Stimulated activated CD8-positive, alpha-beta memory T cell treated with anti-CD3 and anti-CD28 coated beads, Interleukin-4, amount 100 ng/mL, for 48 hours (primary cell): ENCODE results near the gene FOXP2.

Source experiments
- DNase-seq: peaks from one replicate; pipeline ENCODE4 v3.0.0-alpha.2; 2020

The FOXP2 gene

DNA sequence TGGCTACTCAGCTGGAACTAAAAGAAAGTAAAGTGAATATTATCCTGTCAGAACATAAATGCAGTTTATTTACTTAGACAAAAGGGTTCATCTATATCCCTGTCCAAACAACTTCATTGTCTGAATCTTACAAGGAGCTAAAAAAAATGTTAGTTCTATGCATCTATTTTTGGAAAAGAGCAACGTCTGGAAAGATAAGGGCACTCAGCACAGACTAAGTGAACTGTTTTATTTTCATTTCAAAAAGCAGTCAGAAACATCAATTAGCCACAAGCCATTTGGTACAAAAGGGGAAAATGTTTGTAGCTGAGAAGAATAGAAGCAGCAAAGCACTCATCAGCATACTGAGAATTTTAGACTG is 245.5 kb downstream of the FOXP2 start:
- no peak for DNase-seq

DNA sequence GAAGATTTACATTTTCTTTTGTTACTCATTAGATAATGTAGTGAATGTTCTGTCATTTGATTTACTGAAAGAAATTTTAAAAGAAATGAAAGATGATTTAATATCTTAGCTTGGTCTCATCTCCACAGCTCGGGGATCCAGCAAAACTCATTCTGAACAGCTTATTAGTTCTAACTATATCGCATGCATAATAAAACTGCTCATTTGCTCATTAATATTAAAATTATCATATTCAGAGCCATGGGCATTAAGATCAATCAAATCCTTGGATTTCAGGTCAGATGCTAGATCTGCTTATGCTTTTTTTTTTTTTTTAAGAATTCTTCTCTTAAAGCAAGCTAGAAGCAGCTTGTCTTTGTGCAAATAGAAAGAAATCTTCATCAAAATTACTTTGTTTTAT is 246.1 kb downstream of the FOXP2 start:
- no peak for DNase-seq

DNA sequence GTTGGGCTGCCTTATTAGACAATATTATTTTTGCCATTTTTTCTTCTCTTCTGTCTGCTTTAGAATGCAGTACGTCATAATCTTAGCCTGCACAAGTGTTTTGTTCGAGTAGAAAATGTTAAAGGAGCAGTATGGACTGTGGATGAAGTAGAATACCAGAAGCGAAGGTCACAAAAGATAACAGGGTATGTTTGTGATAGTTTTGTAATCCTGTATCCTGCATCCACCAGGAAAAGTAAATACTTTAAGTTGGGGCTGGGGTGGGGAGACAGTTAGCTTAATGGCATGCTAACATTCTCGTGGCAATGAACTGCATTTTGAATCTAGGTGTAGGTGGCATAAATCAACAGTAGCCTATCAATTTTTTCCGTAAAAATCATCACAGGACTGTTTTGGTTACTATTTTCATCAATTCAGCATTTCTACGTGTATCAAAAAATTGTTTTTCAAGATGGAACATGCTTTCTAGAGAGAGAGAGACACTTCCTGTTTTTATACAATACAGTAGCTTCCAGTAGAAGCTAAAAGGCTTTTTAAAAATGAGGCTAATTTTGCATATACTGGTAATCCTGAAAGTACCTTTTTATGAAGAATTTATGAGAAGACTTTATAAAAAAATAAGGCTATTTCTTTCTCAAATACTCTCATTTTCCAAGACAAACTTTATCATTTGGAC is 247.5 kb downstream of the FOXP2 start:
- no peak for DNase-seq

DNA sequence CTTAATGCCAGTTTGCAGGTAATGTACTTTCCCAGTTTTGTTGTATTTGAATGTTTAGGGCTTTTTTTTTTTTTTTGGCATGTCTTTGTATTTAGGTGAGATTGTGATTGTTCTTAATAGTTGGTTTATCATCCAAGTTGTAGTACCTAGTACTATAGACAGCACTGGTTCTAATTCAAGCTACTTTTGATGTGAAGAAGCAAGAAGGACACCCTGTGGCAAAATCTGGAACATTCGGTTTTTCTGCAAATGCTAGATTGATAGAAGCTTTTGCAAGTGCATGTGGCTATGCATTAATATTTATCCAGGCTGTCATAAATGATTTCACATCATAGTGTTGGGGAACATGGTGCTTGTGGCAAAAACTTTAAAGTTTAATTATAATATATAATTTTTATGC is 248.9 kb downstream of the FOXP2 start:
- no peak for DNase-seq

DNA sequence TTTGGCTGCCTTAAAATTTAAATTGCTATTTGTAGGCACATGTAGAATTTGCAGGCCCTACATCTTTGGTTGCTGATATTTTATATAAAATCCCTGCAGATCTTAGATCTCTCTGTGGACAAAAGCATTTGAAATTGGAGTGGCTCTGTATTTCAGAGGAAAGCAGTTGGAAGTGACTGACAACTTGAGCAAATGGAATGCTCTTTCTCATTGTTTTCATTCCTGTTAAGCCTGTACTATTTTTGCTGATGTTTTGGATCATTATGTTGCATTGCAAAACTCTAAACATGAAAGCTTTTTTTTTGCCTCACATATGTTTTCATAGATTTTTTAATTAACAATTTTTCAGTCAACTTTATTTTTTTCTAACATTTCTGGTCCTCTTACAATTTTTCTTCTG is 256.1 kb downstream of the FOXP2 start:
- no peak for DNase-seq

DNA sequence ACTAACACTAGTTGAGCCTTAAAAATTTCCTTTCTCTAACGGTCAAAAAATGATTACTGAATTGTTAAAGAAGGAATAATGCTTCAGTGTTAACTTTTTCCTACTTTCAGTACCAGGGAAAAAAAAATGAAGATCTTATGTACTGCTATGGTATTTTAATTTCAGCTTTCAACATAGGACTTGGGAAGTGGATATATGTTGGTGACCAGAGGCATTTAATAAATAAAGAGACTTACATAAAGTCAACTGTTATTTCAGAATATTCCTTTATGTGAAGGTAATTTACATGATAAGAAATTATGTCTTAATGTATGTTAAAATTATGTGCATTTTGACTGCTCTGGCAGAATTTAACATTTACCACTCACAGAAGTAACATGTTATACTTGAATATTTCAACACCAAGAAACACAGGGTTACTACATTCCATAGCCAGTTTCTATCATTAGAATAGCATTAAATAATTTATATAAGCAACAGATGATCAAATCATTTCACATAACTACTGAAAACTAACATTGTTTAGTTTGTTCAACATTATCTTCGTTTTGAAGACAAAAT is 257.0 kb downstream of the FOXP2 start:
- no peak for DNase-seq

DNA sequence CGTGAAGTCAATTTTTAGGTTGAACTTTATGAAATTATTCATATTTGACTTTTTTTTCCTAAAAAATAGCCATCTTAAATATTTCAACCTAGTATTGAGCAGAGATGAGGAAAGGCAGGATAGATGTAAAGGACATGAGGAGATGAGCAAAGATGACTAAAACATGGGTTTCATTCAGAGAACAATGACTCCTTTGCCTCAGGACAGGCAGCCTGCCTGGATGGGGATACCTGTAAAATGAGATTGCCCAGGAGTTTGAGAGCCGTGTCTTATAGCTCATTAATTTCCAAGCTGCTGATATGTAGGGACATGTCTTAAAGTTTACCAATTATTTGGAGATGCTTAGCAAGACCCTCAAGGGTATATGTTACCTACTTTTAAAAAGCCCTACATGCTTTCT is 263.5 kb downstream of the FOXP2 start:
- no peak for DNase-seq

DNA sequence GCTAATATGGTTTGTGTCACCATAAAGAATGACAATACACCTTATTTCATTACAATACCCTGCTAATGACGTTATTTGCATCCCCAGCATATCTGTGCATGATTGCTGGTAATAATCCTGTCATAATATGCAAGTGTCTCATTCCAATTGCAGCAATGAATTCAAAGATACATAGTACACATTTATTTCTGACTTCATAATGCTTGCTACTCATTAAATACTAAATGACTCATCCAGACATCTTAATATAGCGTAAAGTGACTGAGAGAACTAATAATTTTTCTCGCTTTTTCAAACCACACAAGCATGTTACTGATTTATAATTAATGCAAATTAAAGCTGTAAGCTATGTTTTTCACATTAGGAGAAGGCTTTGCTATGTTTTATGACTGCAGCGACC is 272.6 kb downstream of the FOXP2 start:
- DNase-seq = no peak

DNA sequence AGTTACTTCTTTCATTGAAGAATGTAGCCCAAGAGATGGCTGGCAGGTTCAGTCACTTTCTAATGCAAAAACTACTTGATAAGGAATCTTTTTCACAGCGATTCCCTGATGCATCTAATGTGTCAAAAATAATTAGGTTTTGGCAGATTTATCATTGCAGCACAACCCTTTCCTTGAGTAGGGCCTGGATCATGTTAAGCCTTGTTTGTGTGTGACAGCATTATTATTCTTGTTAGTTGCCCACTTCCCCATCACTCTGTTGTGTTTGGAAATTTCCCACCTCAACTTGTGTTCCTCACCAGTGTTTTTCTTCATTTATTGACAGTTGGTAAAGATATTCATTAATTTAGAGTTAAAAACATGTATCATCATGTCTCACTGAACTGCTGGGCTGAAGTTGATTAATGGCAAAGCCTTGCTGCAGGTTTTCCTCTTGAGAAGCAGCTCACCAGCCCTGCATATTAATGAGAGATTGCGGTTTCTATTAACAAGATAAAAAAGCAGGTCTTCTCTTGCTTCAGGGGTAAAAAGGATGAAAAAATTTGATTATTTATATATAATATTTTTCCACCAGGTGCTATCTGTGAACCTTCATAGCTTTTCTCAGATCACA is 273.9 kb downstream of the FOXP2 start:
- no peak for DNase-seq

DNA sequence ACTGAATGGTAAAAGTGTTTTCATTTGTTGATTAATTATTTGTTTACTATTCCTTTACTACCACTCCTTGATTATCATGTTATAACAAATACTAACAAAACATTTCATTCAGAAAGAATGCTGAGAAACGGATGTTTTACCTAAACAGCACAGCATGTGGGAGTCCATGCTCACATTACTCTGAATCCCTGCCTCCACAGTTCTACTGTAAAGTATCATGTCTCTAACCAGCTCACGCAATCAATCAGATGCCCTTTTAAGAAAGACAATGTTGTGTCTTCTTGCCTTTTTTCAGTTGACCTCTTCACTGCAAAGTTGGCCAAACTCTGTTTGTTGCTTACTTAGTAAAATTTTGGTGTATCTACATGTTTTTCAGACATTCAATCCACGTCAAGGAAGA is 274.8 kb downstream of the FOXP2 start:
- no peak for DNase-seq

DNA sequence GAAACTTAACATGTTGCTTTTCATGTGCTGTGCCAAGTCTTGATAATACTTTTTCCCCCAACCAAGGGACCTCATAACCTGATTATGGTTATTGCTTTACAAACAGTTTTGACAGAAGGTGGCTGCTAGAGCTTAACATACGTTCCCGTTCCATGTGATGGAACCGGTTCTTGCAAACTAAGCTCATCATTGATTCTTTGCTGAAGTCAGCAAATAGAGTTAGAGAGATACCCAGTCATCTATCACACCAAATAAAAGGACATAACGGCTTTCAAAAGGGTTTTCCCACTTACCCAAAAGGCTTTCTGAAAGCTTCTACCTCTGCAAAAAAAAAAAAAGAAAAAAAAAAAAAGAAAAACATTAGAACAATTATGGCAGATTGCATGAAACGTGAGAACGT is 277.0 kb downstream of the FOXP2 start:
- no peak for DNase-seq

DNA sequence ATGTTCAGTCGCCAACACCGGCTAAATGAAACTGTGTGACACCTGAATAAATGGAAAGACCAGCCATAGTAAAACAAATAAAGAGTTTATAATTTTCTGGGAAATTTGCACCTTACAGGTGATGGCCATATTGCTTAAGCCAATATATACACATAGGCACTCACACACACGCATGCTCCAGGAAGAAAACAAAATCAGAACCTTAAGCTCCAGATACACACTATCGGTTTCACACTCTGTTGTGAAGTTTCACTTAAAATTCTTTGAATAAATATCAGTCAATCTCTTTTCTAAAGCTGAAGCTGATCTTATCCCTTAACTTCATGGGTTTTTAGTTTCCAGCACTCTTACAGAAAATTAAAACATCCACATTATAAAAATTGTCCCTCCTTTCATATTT is 280.6 kb downstream of the FOXP2 start:
- no peak for DNase-seq

DNA sequence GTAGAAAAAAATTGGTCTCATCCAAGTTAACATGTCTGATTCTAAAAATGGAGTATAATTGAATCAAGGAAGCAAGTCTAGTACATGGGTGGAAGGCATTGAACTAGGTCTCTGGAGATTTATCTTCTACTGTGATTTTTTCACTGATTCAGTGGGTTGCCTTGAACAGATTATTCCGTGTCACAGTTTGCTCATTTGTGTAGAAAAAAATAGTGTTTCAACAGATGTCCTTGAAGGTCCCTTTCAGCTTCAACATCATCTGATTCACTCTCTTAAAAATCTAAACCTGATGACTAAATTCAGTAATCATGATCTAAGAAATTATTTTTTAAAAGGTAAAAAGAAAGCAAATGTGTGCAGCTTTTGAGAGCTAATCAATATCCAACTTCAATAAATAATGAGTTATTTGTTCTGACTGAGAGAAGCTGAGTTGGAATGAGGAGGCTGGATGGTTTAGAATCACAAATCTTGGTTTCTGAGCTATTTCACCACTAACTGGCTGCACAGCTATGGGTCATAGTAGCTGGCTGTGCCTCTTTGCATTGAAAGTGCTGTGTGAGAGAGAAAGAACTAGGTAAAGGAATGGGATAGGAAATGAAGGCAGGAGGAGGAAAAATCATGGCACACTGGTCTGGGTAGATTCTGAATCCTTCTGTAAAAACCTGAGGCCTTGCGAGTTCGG is 285.8 kb downstream of the FOXP2 start:
- DNase-seq = no peak

DNA sequence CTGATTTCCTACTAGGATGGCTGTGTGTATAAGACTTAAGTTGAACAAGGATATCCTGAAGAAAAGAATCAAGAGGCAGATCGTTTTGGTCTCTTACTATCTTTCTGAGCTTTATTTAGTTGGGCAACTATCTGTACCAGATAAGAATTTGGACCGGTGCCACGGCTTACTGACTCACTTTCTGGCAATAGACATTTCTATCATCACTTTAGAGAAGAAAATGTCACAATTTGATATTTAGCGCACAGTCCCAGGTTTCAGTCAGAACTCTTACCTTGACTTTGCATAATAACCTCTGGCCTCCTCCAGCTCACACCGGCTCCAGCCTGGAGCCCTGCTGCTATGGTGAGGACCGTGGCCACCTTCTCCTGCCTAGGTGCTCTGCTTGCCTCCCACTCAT is 289.1 kb downstream of the FOXP2 start:
- no peak for DNase-seq

DNA sequence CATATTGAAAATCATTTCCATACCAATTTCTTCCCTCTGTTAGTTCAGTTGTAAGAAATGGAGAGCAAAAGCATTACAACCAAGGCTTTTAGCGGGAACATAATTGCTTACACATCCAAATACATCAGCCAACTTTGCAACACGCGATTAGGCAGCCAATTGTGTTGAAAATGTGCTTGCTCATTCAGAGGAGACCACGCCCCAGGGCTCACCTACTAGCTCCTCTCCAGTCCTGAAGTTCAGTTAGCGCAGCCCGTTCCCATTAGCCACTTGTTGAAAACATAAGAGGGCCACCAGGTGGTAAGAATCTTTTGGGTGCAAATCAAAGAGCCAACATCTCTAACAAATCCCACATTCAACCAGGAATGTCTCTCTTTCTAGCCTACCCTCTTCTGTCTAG is 294.0 kb downstream of the FOXP2 start:
- DNase-seq = no peak

DNA sequence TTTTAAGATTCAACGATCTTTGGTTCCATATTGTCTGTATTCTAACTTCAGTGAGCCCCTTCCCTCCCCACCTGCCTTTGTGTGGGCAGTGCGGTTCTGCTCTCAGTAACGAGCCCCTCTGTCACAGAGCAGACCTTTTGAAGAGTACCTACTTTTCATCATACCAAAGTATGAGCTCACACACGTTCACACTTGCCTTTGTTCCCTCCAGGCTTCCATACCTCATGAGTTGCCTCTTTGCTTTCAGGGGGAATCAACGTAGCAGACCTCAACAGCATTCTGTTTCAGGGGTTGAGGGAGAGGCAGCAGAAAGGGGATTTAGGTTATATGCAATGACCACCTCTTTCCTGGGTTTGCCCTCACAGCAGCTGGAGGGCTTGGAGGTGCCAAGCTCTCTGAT is 295.9 kb downstream of the FOXP2 start:
- DNase-seq = no peak

DNA sequence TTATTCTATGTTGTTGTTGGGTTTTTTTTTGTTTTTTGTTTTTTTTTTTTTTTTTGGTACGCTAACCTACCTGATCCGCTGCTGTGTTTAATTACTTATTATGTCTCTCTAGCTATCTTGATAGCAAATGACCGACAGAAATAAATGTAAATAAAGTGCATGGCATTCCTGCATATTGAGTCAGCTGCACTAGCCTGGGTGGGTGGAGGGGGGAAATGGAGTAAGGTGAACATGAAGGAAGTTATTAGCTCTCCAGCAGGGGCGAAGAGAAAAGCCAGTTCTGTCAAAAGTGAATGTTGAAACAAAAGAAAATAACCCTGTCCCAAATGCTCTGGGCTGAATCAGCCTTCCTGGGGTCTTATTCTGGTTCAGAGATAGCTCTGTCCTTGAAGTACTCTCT is 296.6 kb downstream of the FOXP2 start:
- no peak for DNase-seq

DNA sequence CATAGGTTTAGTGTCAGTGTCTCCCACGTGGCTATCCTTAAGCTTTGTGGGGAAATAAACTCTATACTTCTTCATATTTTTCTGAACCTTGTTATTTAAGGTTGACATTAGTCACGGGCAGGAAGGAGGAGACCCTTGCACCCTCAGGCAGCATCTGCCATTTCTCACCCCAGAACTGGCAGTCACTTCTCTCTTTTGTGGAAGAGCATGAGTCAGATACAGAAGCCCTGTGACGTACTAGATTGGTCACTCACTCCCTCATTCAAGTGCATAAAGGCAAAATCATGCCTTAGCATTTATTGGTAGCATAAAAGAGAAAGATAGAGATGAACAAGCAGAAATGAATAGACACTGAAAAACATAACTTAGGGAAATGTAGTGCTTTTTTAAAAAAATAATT is 301.3 kb downstream of the FOXP2 start:
- DNase-seq = no peak

DNA sequence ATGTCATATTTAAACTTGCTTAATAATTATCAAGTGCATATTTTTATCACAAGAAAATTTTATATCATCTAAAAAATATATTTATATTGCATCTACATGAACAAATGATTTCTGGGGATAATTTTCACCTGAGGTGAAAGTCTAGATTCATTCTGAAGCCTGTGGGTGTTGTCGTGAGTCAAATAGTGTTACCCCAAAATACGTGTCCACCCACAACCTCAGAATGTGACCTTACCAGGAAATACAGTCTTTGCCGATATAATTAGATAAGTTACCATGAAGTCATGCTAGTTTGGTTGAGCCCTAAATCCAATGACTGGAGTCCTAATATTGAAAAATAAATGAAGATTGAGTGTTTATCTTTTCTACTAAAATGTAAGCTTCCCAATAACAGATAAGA is 304.2 kb downstream of the FOXP2 start:
- DNase-seq = no peak

DNA sequence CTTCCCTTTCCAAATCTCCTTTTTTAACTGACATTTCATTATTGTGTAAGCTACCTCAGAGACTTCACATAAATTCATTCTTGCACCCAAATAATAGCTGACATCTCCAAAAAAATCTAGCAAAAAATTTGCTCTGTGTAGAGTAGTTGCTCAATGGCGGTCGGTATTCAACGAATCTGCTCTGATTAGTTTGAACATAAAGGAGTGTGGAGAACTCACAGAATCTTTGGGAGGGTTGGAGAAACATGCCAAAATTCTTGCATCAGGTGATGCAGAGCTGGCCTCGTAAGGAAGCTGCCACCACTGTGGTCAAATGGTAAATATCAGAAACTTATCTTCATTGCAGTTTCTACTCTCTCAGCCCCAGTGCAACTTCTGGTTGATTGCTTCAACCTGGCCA is 306.1 kb downstream of the FOXP2 start:
- no peak for DNase-seq

DNA sequence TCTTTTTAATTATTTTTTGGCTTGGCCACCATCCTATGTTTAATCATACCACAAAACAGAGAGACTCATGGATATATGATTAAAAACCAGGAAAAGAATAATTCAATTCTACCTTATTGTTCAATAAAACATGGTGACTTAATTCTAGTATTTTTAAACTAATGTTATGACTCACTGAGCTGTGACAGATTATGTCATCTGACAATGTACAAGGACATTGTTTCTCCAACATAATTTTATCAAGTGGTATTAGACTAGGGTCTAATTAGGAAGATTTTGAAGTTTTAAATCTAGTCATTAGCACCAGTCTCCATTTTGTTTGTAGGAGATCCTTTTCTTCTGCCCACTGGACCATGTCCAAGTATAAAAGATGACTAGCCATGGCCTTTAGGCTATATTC is 307.9 kb downstream of the FOXP2 start:
- no peak for DNase-seq

DNA sequence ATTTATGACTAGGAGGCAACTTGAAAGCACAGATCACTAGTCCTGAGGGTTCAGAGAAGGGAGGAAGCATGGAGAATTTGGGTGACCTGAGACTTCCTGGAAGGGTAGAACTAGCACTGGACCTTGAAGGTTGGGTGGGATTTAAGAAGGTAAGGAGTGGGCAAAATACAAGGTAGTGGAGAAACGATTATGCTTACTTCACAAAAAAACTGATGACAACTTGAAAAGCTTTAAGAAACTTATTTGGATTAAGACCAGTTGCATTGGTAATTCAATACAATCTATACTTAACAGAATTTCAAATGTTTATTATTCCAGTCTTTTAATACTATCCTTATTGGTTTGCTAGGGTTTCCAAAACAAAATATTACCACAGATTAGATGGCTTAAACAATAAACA is 308.7 kb downstream of the FOXP2 start:
- no peak for DNase-seq

DNA sequence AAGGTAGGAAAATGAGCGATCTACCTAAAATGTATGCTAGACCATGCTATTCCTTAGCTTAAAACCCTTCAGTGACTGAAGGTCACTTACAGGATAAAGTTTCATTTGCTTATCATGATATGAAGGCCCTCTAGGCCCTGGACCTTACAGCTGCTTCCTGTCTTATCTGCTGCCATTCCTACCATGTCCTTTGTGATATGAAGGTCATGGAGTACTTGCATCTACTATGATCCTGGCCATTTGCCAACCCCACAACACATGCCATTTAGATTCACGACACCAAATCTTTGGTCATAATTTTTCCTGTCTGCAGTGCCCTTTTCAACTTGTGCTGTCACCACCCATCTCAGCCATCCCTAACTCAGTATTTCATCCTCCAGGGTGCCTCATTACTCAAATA is 325.5 kb downstream of the FOXP2 start:
- DNase-seq = no peak

DNA sequence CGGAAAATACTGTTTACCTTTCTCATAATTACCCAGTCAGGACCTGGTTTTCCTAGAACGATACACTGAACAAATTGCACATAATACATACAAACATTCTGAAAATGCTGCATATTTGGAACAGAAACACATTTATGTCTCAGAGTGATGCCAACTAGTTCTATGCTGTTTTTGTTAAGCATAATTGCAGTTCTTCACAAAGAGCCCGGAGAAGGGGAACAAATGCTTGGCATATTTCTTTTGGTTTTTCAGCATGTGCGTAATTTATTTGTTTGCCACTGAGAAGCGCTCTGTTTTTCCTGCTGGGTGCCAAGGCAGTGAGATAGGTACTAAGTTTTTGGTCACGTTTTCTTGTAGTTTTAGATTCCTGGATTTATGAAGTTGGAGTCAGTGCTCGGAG is 326.3 kb downstream of the FOXP2 start:
- DNase-seq = no peak

DNA sequence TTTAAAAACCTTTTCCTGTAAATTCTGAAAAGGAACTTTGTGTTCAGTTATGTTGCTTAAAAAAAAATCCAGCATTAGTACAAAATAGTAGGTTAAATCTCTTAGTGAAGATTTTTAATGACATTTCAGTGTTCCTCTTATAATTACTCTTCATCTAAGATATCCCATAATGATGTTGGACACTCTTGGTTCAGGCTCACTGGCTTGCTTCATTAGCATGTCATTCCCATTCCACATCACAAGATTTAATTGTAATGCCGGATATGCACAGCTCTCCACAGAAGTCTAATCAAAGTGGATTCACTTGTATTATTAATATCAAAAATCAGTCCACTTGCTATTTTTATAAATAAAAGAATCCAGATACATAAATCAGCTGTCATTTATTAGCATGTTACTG is 327.3 kb downstream of the FOXP2 start:
- DNase-seq = no peak
